K562 (cell line): Measurements from ENCODE around the gene HOXB7. TPM values are rescaled to one million over a fixed set of nuclear protein-coding genes. Genes with fewer than 3 reads are reported as not detected.

Experiments used
- ATAC-seq: fragments of 200-7000 bp; cut with Tn5 transposase; 3 replicates; pipeline ENCODE4 v1.9.1; 2020; ENCODE audit warnings: moderate library complexity
- BruUV-seq: library from RNA; stranded (reverse); fragments of 400-500 nt; replicated peaks from 2 replicates; lab custom pipeline; 2021; lab: Mats Ljungman, UMichigan
- CTCF ChIA-PET: fragments of 300-600 bp; formaldehyde crosslinking; extraction: SDS; loops from one replicate; lab custom pipeline; 2021; ENCODE audit warnings: low intra/inter-chr PET ratio; lab: Yijun Ruan, JAX
- POLR2A ChIA-PET: fragments of 300-600, 350-650 bp; sonication (Branson Sonifier 250); formaldehyde crosslinking; extraction: SDS; loops from one replicate; lab custom pipeline; 2021; ENCODE audit warnings: antibody characterized with exemption, inconsistent platforms; lab: Yijun Ruan, JAX
- DNase-seq, 4 experiments: peaks; one replicate each; pipeline versions ENCODE4 v3.0.0 to v3.0.0-alpha.2; 2011 to 2018; ENCODE audit warnings: low spot score in 3 of 4, mixed read lengths in 3 of 4; ENCODE audit errors: extremely low read depth in 1 of 4
- FAIRE-seq: peaks from 2 replicates; lab custom pipeline; 2011; peaks lifted over from hg19 to GRCh38; lab: Jason Lieb, UNC
- H2AFZ ChIP-seq: 2 replicates; pipeline ENCODE4 v1.6.0; 2011; ENCODE audit warnings: low read depth, low read length, control low read depth, inconsistent platforms
- H3K27ac ChIP-seq: fragments of 200-600 bp; 3 replicates; pipeline ENCODE4 v1.8.0; 2011; ENCODE audit warnings: low read depth, mild to moderate bottlenecking, control low read depth, inconsistent platforms, low read length, moderate library complexity, mixed read lengths; ENCODE audit errors: extremely low read depth
- H3K27me3 ChIP-seq, 2 experiments: fragments of 300-600 bp in 1 of 2; 2 replicates in 1 of 2; 3 replicates in 1 of 2; pipeline versions ENCODE4 v1.6.0 to v1.8.0; 2011; ENCODE audit warnings: inconsistent platforms in 2 of 2, low read length in 2 of 2, mild to moderate bottlenecking in 1 of 2, mixed read lengths in 1 of 2, moderate library complexity in 1 of 2; ENCODE audit not compliant: control insufficient read depth in 2 of 2, insufficient read depth in 2 of 2
- H3K36me3 ChIP-seq: fragments of 300-600 bp; 3 replicates; pipeline ENCODE4 v1.8.0; 2011; ENCODE audit warnings: mild to moderate bottlenecking, low read length, inconsistent platforms; ENCODE audit not compliant: control insufficient read depth, insufficient read depth
- H3K4me1 ChIP-seq, 2 experiments: fragments of 200-600 bp in 1 of 2; replicated peaks in 1 of 2; 2 replicates in 1 of 2; 3 replicates in 1 of 2; pipeline versions ENCODE4 v1.5.1 to v1.8.0; 2011; ENCODE audit warnings: inconsistent platforms in 2 of 2, low read length in 2 of 2, mild to moderate bottlenecking in 1 of 2, mixed read lengths in 1 of 2, moderate library complexity in 1 of 2; ENCODE audit not compliant: control insufficient read depth in 2 of 2, insufficient read depth in 2 of 2
- H3K4me2 ChIP-seq: 2 replicates; pipeline ENCODE4 v1.6.1; 2011; ENCODE audit warnings: low read length, control low read depth, inconsistent platforms, mixed read lengths; ENCODE audit not compliant: insufficient read depth
- H3K4me3 ChIP-seq: fragments of 200-600 bp; sonication (generic), shearing (Covaris generic); 2 replicates; pipeline ENCODE4 v1.5.1; 2016; ENCODE audit warnings: control low read depth, inconsistent platforms
- H3K79me2 ChIP-seq: fragments of 200-600 bp; 3 replicates; pipeline ENCODE4 v1.8.0; 2011; ENCODE audit warnings: low read length, inconsistent platforms; ENCODE audit not compliant: control insufficient read depth, insufficient read depth
- H3K9ac ChIP-seq, 2 experiments: 2 replicates each; pipeline versions ENCODE4 v1.6.0 to v1.6.1; 2011; ENCODE audit warnings: low read depth in 2 of 2, low read length in 2 of 2, control low read depth in 1 of 2, inconsistent platforms in 1 of 2, mild to moderate bottlenecking in 1 of 2, mixed read lengths in 1 of 2; ENCODE audit not compliant: insufficient read depth in 1 of 2
- H3K9me1 ChIP-seq: one replicate; pipeline ENCODE4 v1.6.0; 2011; ENCODE audit warnings: inconsistent platforms, mild to moderate bottlenecking, low read length, moderate library complexity; ENCODE audit not compliant: control insufficient read depth, insufficient read depth
- H3K9me3 ChIP-seq: replicated peaks from 2 replicates; pipeline ENCODE4 v1.5.1; 2011; ENCODE audit warnings: low read depth, low read length, inconsistent platforms; ENCODE audit not compliant: control insufficient read depth, insufficient read depth
- H4K20me1 ChIP-seq: replicated peaks from 2 replicates; pipeline ENCODE4 v1.6.1; 2011; ENCODE audit warnings: low read length, inconsistent platforms, mixed read lengths; ENCODE audit not compliant: control insufficient read depth, insufficient read depth
- CHAMP1 ChIP-seq: fragments of 450-650 bp; IDR thresholded peaks from 2 replicates; pipeline ENCODE4 v1.6.1; 2016; ENCODE audit warnings: mild to moderate bottlenecking
- ESRRB ChIP-seq: fragments of 250-450 bp; sonication (Bioruptor Pico); IDR thresholded peaks from 2 replicates; pipeline ENCODE4 v1.5.0; 2020; ENCODE audit warnings: mild to moderate bottlenecking, moderate library complexity, borderline replicate concordance
- HCFC1 ChIP-seq: IDR thresholded peaks from 2 replicates; pipeline ENCODE4 v1.6.1; 2012; ENCODE audit warnings: low read depth, low read length, improper control_type of control experiment
- KLF16 ChIP-seq: IDR thresholded peaks from 2 replicates; pipeline ENCODE4 v1.6.1; 2016; ENCODE audit warnings: antibody characterized with exemption
- MTA2 ChIP-seq: fragments of 450-650 bp; IDR thresholded peaks from 2 replicates; pipeline ENCODE4 v1.6.1; 2016; ENCODE audit warnings: low read depth
- MXI1 ChIP-seq: IDR thresholded peaks from 2 replicates; pipeline ENCODE4 v1.6.1; 2011; ENCODE audit warnings: low read depth, mild to moderate bottlenecking, improper control_type of control experiment, low read length
- POLR2G ChIP-seq: fragments of 200-400 bp; formaldehyde crosslinking; IDR thresholded peaks from 2 replicates; pipeline ENCODE4 v1.6.1; 2017; ENCODE audit warnings: low read depth, mild to moderate bottlenecking, antibody characterized with exemption, low read length, moderate library complexity
- SIN3A ChIP-seq, 2 experiments: fragments of 150-350 bp in 1 of 2; IDR thresholded peaks; 2 replicates each; pipeline ENCODE4 v1.6.1; 2011 to 2016; ENCODE audit warnings: borderline replicate concordance in 2 of 2, low read depth in 2 of 2, low read length in 2 of 2, mild to moderate bottlenecking in 2 of 2, moderate library complexity in 2 of 2; ENCODE audit not compliant: control insufficient read depth in 1 of 2
- SNRNP70 ChIP-seq: fragments of 200-400 bp; formaldehyde crosslinking; optimal IDR thresholded peaks from 2 replicates; pipeline ENCODE3; 2017; ENCODE audit warnings: low read depth, low read length
- ZBTB26 ChIP-seq: fragments of 450-650 bp; formaldehyde crosslinking; IDR thresholded peaks from 2 replicates; pipeline ENCODE4 v1.4.0; 2022; ENCODE audit warnings: missing genetic modification characterization
- ZBTB9 ChIP-seq: fragments of 450-650 bp; formaldehyde crosslinking; IDR thresholded peaks from 2 replicates; pipeline ENCODE4 v1.4.0; 2020; ENCODE audit warnings: mild to moderate bottlenecking, moderate library complexity
- ZNF282 ChIP-seq: sonication (generic); formaldehyde crosslinking; IDR thresholded peaks from 2 replicates; pipeline ENCODE4 v1.8.1; 2023; ENCODE audit warnings: missing genetic modification reagents
- WGBS: fragments of 100-300 bp; shearing (Covaris generic); methylation state at CpG from one replicate; pipeline ENCODE4 v1.1.6; 2016; ENCODE audit warnings: low coverage, mixed read lengths; ENCODE audit not compliant: insufficient coverage; ENCODE audit errors: missing lambda C conversion rate; 5-methylcytosine and 5-hydroxymethylcytosine counted together
- in situ Hi-C: fragments of 300-500 bp; cut with MboI; formaldehyde crosslinking; loops from 4 replicates; pipeline ENCODE4 v1.15.0; 2018; ENCODE audit warnings: inconsistent platforms, mixed read lengths
- intact Hi-C: fragments of 100-400 bp; cut with micrococcal nuclease; formaldehyde crosslinking; loops from 2 replicates; pipeline ENCODE4 v1.14.2; 2022
- polyA plus RNA-seq, 8 experiments: library from polyadenylated mRNA; depleted of rRNA in 4 of 8; stranded (reverse) in 5 of 8; unstranded in 3 of 8; fragments of >200 nt; fragmentation: Nextera tagmentation in 2 of 8; fragmentation: Illumina TruSeq in 1 of 8; extraction: Ambion mirVana in 2 of 8; extraction: Trizol in 1 of 8; gene quantifications; 2 replicates each; pipeline versions ENCODE4 v1.2.1 to v1.2.3, GENCODE V29; 2011 to 2014; ENCODE audit warnings: inconsistent platforms in 1 of 8, missing spikeins in 1 of 8
- total RNA-seq, 7 experiments: library from RNA; depleted of rRNA in 6 of 7; stranded (reverse); fragments of >200 nt in 6 of 7; fragmentation: Illumina TruSeq in 2 of 7; extraction: Trizol in 2 of 7; gene quantifications; 2 replicates each; pipeline versions ENCODE4 v1.2.1 to v1.2.3, GENCODE V29; 2011 to 2021; ENCODE audit warnings: low replicate concordance in 1 of 7

The HOXB7 gene
- total and polyA plus RNA-seq, 9 of the 15 experiments (the other 6 are each of a cell fraction or from before 2014, with no cell fraction given) = 5.5 to 16.7 (median 8.3) TPM

- TF ChIP-seq HCFC1 (no peak), MXI1 (no peak)
Observed at GRCh38 chr17:48595278-48595999, 15.4 kb downstream of the HOXB7 start (continued).

GRCh38 chr17:48594538-48595277 lies 16.1 kb downstream of the HOXB7 start:
- no peaks in the 10 kb centered on the region for H3K27me3 ChIP-seq
- BruUV-seq = no TSS peak
- POLR2A ChIA-PET = interaction anchor here (3.7 kb wide), 1 partner anchor 11 kb away, joined by 12 read pairs; no protein-coding TSS in a partner anchor
- no peak for TF ChIP-seq MTA2
- no peak for TF ChIP-seq SNRNP70
- TF ChIP-seq ZBTB26 = no peak
- no peak for TF ChIP-seq KLF16
- TF ChIP-seq CHAMP1 = no peak
- no peak for TF ChIP-seq ZBTB9 (CRISPR knock-in tag)
- no peak for TF ChIP-seq SIN3A (IDR thresholded peaks at IDR 0.05; ENCODE audit: borderline replicate concordance in 2 of 2, control insufficient read depth in 1 of 2, low read depth in 2 of 2, low read length in 2 of 2)
- TF ChIP-seq ESRRB (CRISPR knock-in tag) = no peak
- no peak for TF ChIP-seq POLR2G
- no peak for TF ChIP-seq ZNF282 (CRISPR knock-in tag)

More at GRCh38 chr17:48594538-48595277, 16.1 kb downstream of the HOXB7 start:
- Histone ChIP-seq H3K79me2 (peaks cover 12% of the 10 kb centered on the region; the same call in 2 of the 3 replicates), H3K27ac (no peak overlapping the region), H3K4me1 (peaks cover 13 to 47% of the 10 kb centered on the region in 2 experiments), H3K36me3 (no peaks in the 10 kb centered on the region; the same call in 2 of the 3 replicates), H3K9me3 (no peaks in the 10 kb centered on the region), H3K4me2 (no peak overlapping the region), H4K20me1 (no peaks in the 10 kb centered on the region), H2AFZ (peak overlapping the region; percentile 85), H3K9me1 (no peaks in the 10 kb centered on the region), H3K4me3 (no peak overlapping the region), H3K9ac (no peak overlapping the region)
- in situ Hi-C loops (loop anchor here (5.0 kb wide), 1 partner anchor 257 kb away; no protein-coding TSS in a partner anchor), intact Hi-C loops (no loop called here)
- 79% methylated on average over 18 of the region's 25 CpGs for WGBS
- ATAC-seq (no peak), FAIRE-seq (no peak), DNase-seq (no peak)
- CTCF ChIA-PET = interaction anchor here (0.5 to 2.8 kb wide), 13 partner anchors 94 to 706 kb away, joined by 3 to 19 read pairs (median 4); no protein-coding TSS in a partner anchor
